Body of pancreas (tissue), 4 donors: ENCODE results near the gene ADCY2. TPM values are rescaled to one million over a fixed set of nuclear protein-coding genes. Genes with fewer than 3 reads are reported as not detected.

Source experiments
- ATAC-seq: fragments of 150-250 bp; one replicate; pipeline ENCODE4 v1.9.1; 2016
- DNase-seq, 4 donors: peaks; one replicate each; pipeline ENCODE4 v3.0.0-alpha.2; 2019
- H3K27ac ChIP-seq, 4 donors: fragments of 200-600 bp; sonication (generic); 1 replicate in 3 of 4; 2 replicates in 1 of 4; pipeline versions ENCODE4 v1.5.1 to v1.6.1; 2016 to 2019; ENCODE audit warnings: mild to moderate bottlenecking in 1 of 4, mixed read lengths in 1 of 4, moderate library complexity in 1 of 4
- H3K27me3 ChIP-seq, 2 donors: fragments of 200-600 bp; sonication (generic); one replicate each; pipeline ENCODE4 v1.6.0; 2016; ENCODE audit warnings: mild to moderate bottlenecking in 1 of 2
- H3K36me3 ChIP-seq, 2 donors: fragments of 200-600 bp; sonication (generic); replicated peaks in 1 of 2; 2 replicates each; pipeline ENCODE4 v1.5.1; 2016; ENCODE audit warnings: low read depth in 2 of 2; ENCODE audit not compliant: insufficient read depth in 1 of 2
- H3K4me1 ChIP-seq: fragments of 200-600 bp; sonication (generic); one replicate; pipeline ENCODE4 v1.6.0; 2016
- H3K4me3 ChIP-seq, 2 donors: fragments of 200-600 bp; sonication (generic); 1 replicate in 1 of 2; 2 replicates in 1 of 2; pipeline ENCODE4 v1.5.1; 2016 to 2019
- H3K9me3 ChIP-seq, 3 donors: fragments of 200-600 bp; sonication (generic); 1 replicate in 2 of 3; 2 replicates in 1 of 3; pipeline ENCODE4 v1.5.1; 2016
- POLR2A ChIP-seq, 3 donors: fragments of 450-650 bp; IDR thresholded peaks; one replicate each; pipeline ENCODE4 v1.6.1; 2016; ENCODE audit warnings: antibody characterized with exemption in 3 of 3, mild to moderate bottlenecking in 2 of 3
- WGBS, 2 donors: methylation state at CpG; one replicate each; pipeline ENCODE4 v1.1.5; 2017; 5-methylcytosine and 5-hydroxymethylcytosine counted together
- intact Hi-C: fragments of 100-400 bp; cut with DNase I; formaldehyde crosslinking; loops from one replicate; pipeline ENCODE4 v1.15.1; 2023
- total RNA-seq, 2 donors: library from RNA; depleted of rRNA; stranded (reverse); fragments of >200 nt; gene quantifications; one replicate each; pipeline ENCODE4 v1.1.0, GENCODE V29; 2016
- TF ChIP-seq, protein P1 (sequence below), 7 experiments: fragments of 450-650 bp in 4 of 7; fragments of 200-600 bp in 3 of 7; sonication (generic) in 3 of 7; IDR thresholded peaks; one replicate each; pipeline ENCODE4 v1.5.1; 2016 to 2019; ENCODE audit warnings: antibody characterized with exemption in 7 of 7

The ADCY2 gene
- total RNA-seq, 2 donors from 2014 or later, result 0.52 to 4.6 TPM

DNA sequence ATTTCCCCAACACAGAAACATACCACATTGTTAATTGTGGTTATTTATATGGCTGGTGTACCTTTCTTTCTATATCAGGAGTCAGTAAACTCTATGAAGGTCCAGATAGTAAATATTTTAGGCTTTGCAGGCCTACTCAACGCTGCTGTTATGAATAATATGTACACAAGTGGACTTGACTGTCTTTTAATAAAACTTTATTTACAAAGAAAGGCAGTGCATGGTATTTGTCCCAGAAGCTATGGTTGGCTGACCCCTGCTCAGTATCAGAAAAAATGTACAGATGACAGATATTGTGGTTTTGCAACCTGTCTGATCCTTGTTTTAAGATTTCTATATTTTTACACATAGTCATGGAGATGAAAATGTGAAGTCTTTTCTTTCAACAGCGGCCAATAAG lies 478.7 kb downstream of the ADCY2 start:
- Histone ChIP-seq H3K4me3 (no peak overlapping the region), H3K36me3 (peaks cover 4 to 12% of the 10 kb centered on the region in 2 donors), H3K9me3 (no peaks in the 10 kb centered on the region), H3K27ac (no peak overlapping the region), H3K4me1 (peaks cover 31% of the 10 kb centered on the region), H3K27me3 (no peaks in the 10 kb centered on the region)
- no peak for TF ChIP-seq POLR2A (IDR thresholded peaks at IDR 0.05)
- TF ChIP-seq, protein P1, sequence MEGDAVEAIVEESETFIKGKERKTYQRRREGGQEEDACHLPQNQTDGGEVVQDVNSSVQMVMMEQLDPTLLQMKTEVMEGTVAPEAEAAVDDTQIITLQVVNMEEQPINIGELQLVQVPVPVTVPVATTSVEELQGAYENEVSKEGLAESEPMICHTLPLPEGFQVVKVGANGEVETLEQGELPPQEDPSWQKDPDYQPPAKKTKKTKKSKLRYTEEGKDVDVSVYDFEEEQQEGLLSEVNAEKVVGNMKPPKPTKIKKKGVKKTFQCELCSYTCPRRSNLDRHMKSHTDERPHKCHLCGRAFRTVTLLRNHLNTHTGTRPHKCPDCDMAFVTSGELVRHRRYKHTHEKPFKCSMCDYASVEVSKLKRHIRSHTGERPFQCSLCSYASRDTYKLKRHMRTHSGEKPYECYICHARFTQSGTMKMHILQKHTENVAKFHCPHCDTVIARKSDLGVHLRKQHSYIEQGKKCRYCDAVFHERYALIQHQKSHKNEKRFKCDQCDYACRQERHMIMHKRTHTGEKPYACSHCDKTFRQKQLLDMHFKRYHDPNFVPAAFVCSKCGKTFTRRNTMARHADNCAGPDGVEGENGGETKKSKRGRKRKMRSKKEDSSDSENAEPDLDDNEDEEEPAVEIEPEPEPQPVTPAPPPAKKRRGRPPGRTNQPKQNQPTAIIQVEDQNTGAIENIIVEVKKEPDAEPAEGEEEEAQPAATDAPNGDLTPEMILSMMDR (IDR thresholded peaks at IDR 0.05), result no peak
- no peak for ATAC-seq
- DNase-seq, result no peak
- 94 to 100% methylated on average over 2 of the region's 2 CpGs for WGBS, 2 donors
- intact Hi-C loops, result no loop called here

GRCh38 chr5:7875151-7875550 lies 479.2 kb downstream of the ADCY2 start:
- TF ChIP-seq, protein P1 (IDR thresholded peaks at IDR 0.05), result no peak
- no peak for TF ChIP-seq POLR2A (IDR thresholded peaks at IDR 0.05)
- intact Hi-C loops, result no loop called here
- Histone ChIP-seq H3K9me3 (no peaks in the 10 kb centered on the region), H3K4me1 (peaks cover 28% of the 10 kb centered on the region), H3K27me3 (no peaks in the 10 kb centered on the region), H3K36me3 (peaks cover 4 to 12% of the 10 kb centered on the region in 2 donors), H3K27ac (no peak overlapping the region), H3K4me3 (no peak overlapping the region)
- no peak for DNase-seq
- WGBS, 2 donors, result 92 to 94% methylated on average over 4 of the region's 4 CpGs
- no peak for ATAC-seq

GRCh38 chr5:7876867-7877266 lies 480.9 kb downstream of the ADCY2 start:
- no peak for ATAC-seq
- no peak for DNase-seq
- intact Hi-C loops, result no loop called here
- H3K4me1 ChIP-seq, result peaks cover 11% of the 10 kb centered on the region
- WGBS, 2 donors, result 66 to 85% methylated on average over 3 of the region's 3 CpGs
- no peaks in the 10 kb centered on the region for H3K9me3 ChIP-seq
- H3K36me3 ChIP-seq, result peaks cover 4 to 13% of the 10 kb centered on the region in 2 donors
- TF ChIP-seq, protein P1 (IDR thresholded peaks at IDR 0.05), result no peak
- no peak for TF ChIP-seq POLR2A (IDR thresholded peaks at IDR 0.05)
- no peaks in the 10 kb centered on the region for H3K27me3 ChIP-seq
- H3K4me3 ChIP-seq, result no peak overlapping the region
- no peak overlapping the region for H3K27ac ChIP-seq

- ATAC-seq, result no peak
- H3K27ac ChIP-seq, result no peak overlapping the region
- intact Hi-C loops, result no loop called here
Observed at GRCh38 chr5:7877851-7878250, 481.9 kb downstream of the ADCY2 start.

GRCh38 chr5:7878381-7878873 lies 482.5 kb downstream of the ADCY2 start:
- H3K4me1 ChIP-seq, result peaks cover 11% of the 10 kb centered on the region
- H3K4me3 ChIP-seq, result no peak overlapping the region
- H3K36me3 ChIP-seq, result peaks cover 4 to 19% of the 10 kb centered on the region in 2 donors
- no peak overlapping the region for H3K27ac ChIP-seq
- TF ChIP-seq, protein P1 (IDR thresholded peaks at IDR 0.05), result no peak
- TF ChIP-seq POLR2A (IDR thresholded peaks at IDR 0.05), result no peak
- intact Hi-C loops, result no loop called here
- H3K9me3 ChIP-seq, result no peaks in the 10 kb centered on the region
- ATAC-seq (no peak), DNase-seq (no peak)
- no peaks in the 10 kb centered on the region for H3K27me3 ChIP-seq

More at GRCh38 chr5:7877851-7878250, 481.9 kb downstream of the ADCY2 start:
- no peak for DNase-seq
- TF ChIP-seq POLR2A (IDR thresholded peaks at IDR 0.05), result no peak
- TF ChIP-seq, protein P1 (IDR thresholded peaks at IDR 0.05), result no peak
- H3K9me3 ChIP-seq, result no peaks in the 10 kb centered on the region
- H3K36me3 ChIP-seq, result peaks cover 4 to 16% of the 10 kb centered on the region in 2 donors
- WGBS, 2 donors, result 76 to 83% methylated on average over 9 of the region's 9 CpGs
- peaks cover 11% of the 10 kb centered on the region for H3K4me1 ChIP-seq
- H3K4me3 ChIP-seq, result no peak overlapping the region
- no peaks in the 10 kb centered on the region for H3K27me3 ChIP-seq
